ENCODE measurements around the gene PIM1.

- TF ChIP-seq CTCF (IDR thresholded peaks at IDR 0.05) (peak; percentile 98 to 99 (median 99)), POLR2AphosphoS5 (IDR thresholded peaks at IDR 0.05) (peak; percentile 91), POLR2A (IDR thresholded peaks at IDR 0.05) (peak; percentile 47)
Observed at GRCh38 chr6:37171970-37172812, 2.2 kb downstream of the PIM1 start.

Measured in prostate gland (tissue), 2 donors.